Right atrium auricular region (tissue), 2 donors: ENCODE measurements around the gene CFTR. TPM values are rescaled to one million over a fixed set of nuclear protein-coding genes. Genes with fewer than 3 reads are reported as not detected.

Source experiments
- DNase-seq: peaks from one replicate; pipeline ENCODE4 v3.0.0-alpha.2; 2019; ENCODE audit warnings: low spot score
- H3K27ac ChIP-seq, 2 donors: fragments of 200-600 bp; sonication (generic); 1 replicate in 1 of 2; 2 replicates in 1 of 2; pipeline ENCODE4 v1.5.1; 2016 to 2019
- H3K27me3 ChIP-seq, 2 donors: fragments of 200-600 bp; sonication (generic); one replicate each; pipeline versions ENCODE4 v1.5.1 to v1.6.0; 2017 to 2019
- H3K36me3 ChIP-seq: fragments of 200-600 bp; sonication (generic); one replicate; pipeline ENCODE4 v1.5.1; 2016
- H3K4me1 ChIP-seq, 2 donors: fragments of 200-600 bp; sonication (generic); one replicate each; pipeline versions ENCODE4 v1.5.1 to v1.6.0; 2017 to 2019
- H3K4me3 ChIP-seq, 2 donors: fragments of 200-600 bp; sonication (generic); 1 replicate in 1 of 2; 2 replicates in 1 of 2; pipeline ENCODE4 v1.5.1; 2017 to 2019; ENCODE audit warnings: mild to moderate bottlenecking in 1 of 2, moderate library complexity in 1 of 2
- H3K9me3 ChIP-seq, 2 donors: fragments of 200-600 bp; sonication (generic); one replicate each; pipeline ENCODE4 v1.5.1; 2019
- CTCF ChIP-seq, 2 donors: fragments of 200-600 bp; sonication (generic); IDR thresholded peaks; one replicate each; pipeline ENCODE4 v1.5.1; 2019; ENCODE audit warnings: antibody characterized with exemption in 2 of 2
- total RNA-seq, 2 donors: library from RNA; depleted of rRNA; stranded (reverse); fragments of >200 nt; gene quantifications; one replicate each; pipeline ENCODE4 v1.1.0, GENCODE V29; 2016

Gene CFTR
- total RNA-seq, 2 donors from 2014 or later, result 0.67 to 1.3 TPM

GRCh38 chr7:117559391-117559790 is 79.6 kb downstream of the CFTR start:
- H3K27ac ChIP-seq, result no peak overlapping the region
- H3K27me3 ChIP-seq, result no peaks in the 10 kb centered on the region
- TF ChIP-seq CTCF (IDR thresholded peaks at IDR 0.05), result no peak
- no peaks in the 10 kb centered on the region for H3K9me3 ChIP-seq
- no peaks in the 10 kb centered on the region for H3K4me1 ChIP-seq
- H3K36me3 ChIP-seq, result no peaks in the 10 kb centered on the region
- H3K4me3 ChIP-seq, result no peak overlapping the region
- DNase-seq, result no peak

- Histone ChIP-seq H3K4me3 (no peak overlapping the region), H3K4me1 (no peaks in the 10 kb centered on the region), H3K9me3 (no peaks in the 10 kb centered on the region), H3K27ac (no peak overlapping the region), H3K36me3 (no peaks in the 10 kb centered on the region), H3K27me3 (no peaks in the 10 kb centered on the region)
- no peak for TF ChIP-seq CTCF (IDR thresholded peaks at IDR 0.05)
- no peak for DNase-seq
Measured at GRCh38 chr7:117560030-117560429, 80.2 kb downstream of the CFTR start.

- Histone ChIP-seq H3K27me3 (no peaks in the 10 kb centered on the region), H3K4me3 (no peak overlapping the region), H3K27ac (no peak overlapping the region), H3K36me3 (no peaks in the 10 kb centered on the region), H3K4me1 (no peaks in the 10 kb centered on the region), H3K9me3 (no peaks in the 10 kb centered on the region)
- no peak for DNase-seq
- TF ChIP-seq CTCF (IDR thresholded peaks at IDR 0.05), result no peak
Measured at GRCh38 chr7:117562759-117563158, 82.9 kb downstream of the CFTR start.

GRCh38 chr7:117564080-117564479 is 84.3 kb downstream of the CFTR start:
- no peak for TF ChIP-seq CTCF (IDR thresholded peaks at IDR 0.05)
- Histone ChIP-seq H3K4me1 (no peaks in the 10 kb centered on the region), H3K27ac (no peak overlapping the region), H3K27me3 (no peaks in the 10 kb centered on the region), H3K4me3 (no peak overlapping the region), H3K9me3 (no peaks in the 10 kb centered on the region), H3K36me3 (no peaks in the 10 kb centered on the region)
- no peak for DNase-seq

GRCh38 chr7:117564627-117565026 is 84.8 kb downstream of the CFTR start:
- Histone ChIP-seq H3K27ac (no peak overlapping the region), H3K9me3 (no peaks in the 10 kb centered on the region), H3K4me3 (no peak overlapping the region), H3K4me1 (no peaks in the 10 kb centered on the region), H3K27me3 (no peaks in the 10 kb centered on the region), H3K36me3 (no peaks in the 10 kb centered on the region)
- DNase-seq, result no peak
- no peak for TF ChIP-seq CTCF (IDR thresholded peaks at IDR 0.05)

GRCh38 chr7:117565226-117565625 is 85.4 kb downstream of the CFTR start:
- Histone ChIP-seq H3K36me3 (no peaks in the 10 kb centered on the region), H3K27me3 (no peaks in the 10 kb centered on the region), H3K9me3 (no peaks in the 10 kb centered on the region), H3K4me1 (no peaks in the 10 kb centered on the region), H3K4me3 (no peak overlapping the region), H3K27ac (no peak overlapping the region)
- TF ChIP-seq CTCF (IDR thresholded peaks at IDR 0.05), result no peak
- no peak for DNase-seq
